ENCODE results near the gene VWA5B2. TPM values are rescaled to one million over a fixed set of nuclear protein-coding genes. Genes with fewer than 3 reads are reported as not detected.

VWA5B2 gene
- total RNA-seq, 1 experiment from 2014 or later, result 2.7 TPM

DNA sequence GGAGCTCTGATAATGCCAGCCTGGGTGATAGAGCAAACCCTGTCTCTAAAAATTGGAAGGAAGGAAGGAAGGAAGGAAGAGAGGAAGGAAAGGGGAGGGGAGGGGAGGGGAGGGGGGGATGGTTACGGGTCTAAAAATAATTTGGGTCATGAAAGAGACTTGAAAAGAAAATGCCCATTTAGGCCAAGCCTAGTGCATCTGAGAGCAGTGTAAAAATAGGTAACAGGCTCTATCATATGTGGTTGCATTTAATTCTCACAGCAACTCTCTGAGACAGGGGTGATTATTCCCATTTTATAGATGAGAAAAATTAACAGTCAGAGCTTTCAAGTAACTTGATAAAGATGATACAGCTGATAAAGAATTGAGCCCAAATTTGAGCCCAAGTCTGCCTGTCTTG, 42.9 kb downstream of the VWA5B2 start:
- Histone ChIP-seq H3K4me2 (ENCODE audit: insufficient read depth, insufficient read length, low read length) (no peak overlapping the region), H2BK20ac (ENCODE audit: low read depth, low read length, poor library complexity, severe bottlenecking) (no peak overlapping the region), H3K27me3 (ENCODE audit: insufficient read depth, low read length) (peaks cover 8% of the 10 kb centered on the region; the same call in 1 of the 2 replicates), H3K9me3 (ENCODE audit: control insufficient read depth, low read depth, low read length) (no peaks in the 10 kb centered on the region), H4K8ac (replicated peaks; ENCODE audit: insufficient read length, low read depth, low read length) (no peak overlapping the region), H2BK12ac (ENCODE audit: insufficient read length, low read depth, low read length) (no peak overlapping the region), H3K4me1 (ENCODE audit: insufficient read depth, low read length) (no peaks in the 10 kb centered on the region), H3K4ac (ENCODE audit: low read depth, low read length) (no peak overlapping the region), H3K23me2 (ENCODE audit: insufficient read length, low read depth, low read length, poor library complexity, severe bottlenecking) (peaks cover 2% of the 10 kb centered on the region), H3K79me1 (ENCODE audit: insufficient read depth, low read depth, low read length, poor library complexity, severe bottlenecking) (no peaks in the 10 kb centered on the region), H3K79me2 (ENCODE audit: insufficient read depth, low read length) (no peaks in the 10 kb centered on the region), H4K20me1 (ENCODE audit: control insufficient read depth, insufficient read depth, insufficient read length) (no peaks in the 10 kb centered on the region), H3K18ac (ENCODE audit: insufficient read length, low read depth, low read length) (no peak overlapping the region), H2BK120ac (ENCODE audit: low read depth, low read length, poor library complexity, severe bottlenecking) (no peak overlapping the region), H3K23ac (ENCODE audit: insufficient read length, low read depth, low read length) (no peak overlapping the region), H2AK5ac (ENCODE audit: insufficient read length, low read length) (no peak overlapping the region), H2AFZ (ENCODE audit: low read length) (no peak overlapping the region), H3K56ac (ENCODE audit: insufficient read length, low read depth, low read length) (no peak overlapping the region), H4K5ac (ENCODE audit: insufficient read length, low read depth, low read length) (no peak overlapping the region), H4K91ac (ENCODE audit: insufficient read length, low read depth, low read length) (no peak overlapping the region), H2BK15ac (ENCODE audit: low read depth, low read length) (no peak overlapping the region), H2BK5ac (ENCODE audit: insufficient read length, low read length) (no peak overlapping the region), H3T11ph (ENCODE audit: low read length) (no peak overlapping the region), H3K14ac (ENCODE audit: insufficient read depth, low read length) (no peak overlapping the region), H3K9ac (ENCODE audit: extremely low read depth, insufficient read length, low read length) (no peak overlapping the region), H3K27ac (ENCODE audit: insufficient read length, low read depth, low read length) (no peak overlapping the region)
- H3K27ac Mint-ChIP-seq, result no peak overlapping the region; a peak in 1 of 7 replicates
- TF ChIP-seq, protein P1, sequence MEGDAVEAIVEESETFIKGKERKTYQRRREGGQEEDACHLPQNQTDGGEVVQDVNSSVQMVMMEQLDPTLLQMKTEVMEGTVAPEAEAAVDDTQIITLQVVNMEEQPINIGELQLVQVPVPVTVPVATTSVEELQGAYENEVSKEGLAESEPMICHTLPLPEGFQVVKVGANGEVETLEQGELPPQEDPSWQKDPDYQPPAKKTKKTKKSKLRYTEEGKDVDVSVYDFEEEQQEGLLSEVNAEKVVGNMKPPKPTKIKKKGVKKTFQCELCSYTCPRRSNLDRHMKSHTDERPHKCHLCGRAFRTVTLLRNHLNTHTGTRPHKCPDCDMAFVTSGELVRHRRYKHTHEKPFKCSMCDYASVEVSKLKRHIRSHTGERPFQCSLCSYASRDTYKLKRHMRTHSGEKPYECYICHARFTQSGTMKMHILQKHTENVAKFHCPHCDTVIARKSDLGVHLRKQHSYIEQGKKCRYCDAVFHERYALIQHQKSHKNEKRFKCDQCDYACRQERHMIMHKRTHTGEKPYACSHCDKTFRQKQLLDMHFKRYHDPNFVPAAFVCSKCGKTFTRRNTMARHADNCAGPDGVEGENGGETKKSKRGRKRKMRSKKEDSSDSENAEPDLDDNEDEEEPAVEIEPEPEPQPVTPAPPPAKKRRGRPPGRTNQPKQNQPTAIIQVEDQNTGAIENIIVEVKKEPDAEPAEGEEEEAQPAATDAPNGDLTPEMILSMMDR (conservative IDR thresholded peaks at IDR 0.05), result no peak
- no peak overlapping the region for H3K4me3 Mint-ChIP-seq
- peaks cover 0 to 6% of the 10 kb centered on the region in 2 experiments; a peak in 2 of 4 replicates for H3K4me1 Mint-ChIP-seq
- H3K9me3 Mint-ChIP-seq, result peaks cover 2% of the 10 kb centered on the region in 2 experiments; a peak in 3 of 5 replicates
- H3K27me3 Mint-ChIP-seq (ENCODE audit: low read depth), result peaks cover 7% of the 10 kb centered on the region
- DNase-seq, result no peak
- peaks cover 0 to 2% (median 0%) of the 10 kb centered on the region in 3 experiments; a peak in 1 of 7 replicates for H3K36me3 Mint-ChIP-seq (ENCODE audit: insufficient read depth in 1 of 3, low read depth in 3 of 3)
- no CpG with 5 or more reads among the region's 1 CpG for WGBS (ENCODE audit: extremely low coverage, insufficient read length, low lambda C conversion rate)
